ENCODE data around the gene HLA-DOB. TPM values are rescaled to one million over a fixed set of nuclear protein-coding genes. Genes with fewer than 3 reads are reported as not detected.

Gene HLA-DOB
- total RNA-seq, 2 experiments from 2014 or later, result 48.1 to 57.1 TPM

GRCh38 chr6:32818867-32819266 lies 2.1 kb upstream of the HLA-DOB start:
- BruUV-seq (replicated peaks), result no TSS peak
- Histone ChIP-seq H3K4me1 (ENCODE audit: insufficient read depth, low read length, poor library complexity, severe bottlenecking) (peaks cover 80% of the 10 kb centered on the region), H2AFZ (ENCODE audit: low read length) (0 out of 2 replicates have a peak overlapping the region, but pooled peaks have one; percentile 8), H3K36me3 (ENCODE audit: insufficient read depth, low read length) (peaks cover 11% of the 10 kb centered on the region), H3K4me3 (ENCODE audit: low read depth, low read length, poor library complexity, severe bottlenecking) (no peak overlapping the region), H4K20me1 (ENCODE audit: insufficient read depth, low read length) (no peaks in the 10 kb centered on the region), H3K4me2 (ENCODE audit: low read length) (peak overlapping the region; percentile 20; the same call in 1 of the 2 replicates), H3K9me2 (ENCODE audit: insufficient read depth, low read length) (no peaks in the 10 kb centered on the region), H3K27ac (ENCODE audit: low read depth, low read length, poor library complexity, severe bottlenecking) (no peak overlapping the region), H3K9me3 (ENCODE audit: low read length) (no peaks in the 10 kb centered on the region), H3K79me2 (ENCODE audit: insufficient read depth, low read depth, low read length) (peaks cover 11% of the 10 kb centered on the region; the same call in 1 of the 2 replicates)
- POLR2A ChIA-PET, result no interaction called here
- TF ChIP-seq CTCF (conservative IDR thresholded peaks at IDR 0.05; ENCODE audit: low read length) (no peak), EZH2phosphoT487 (IDR thresholded peaks at IDR 0.05; ENCODE audit: borderline replicate concordance, low read depth, low read length) (no peak)
- DNase-seq (ENCODE audit: low spot score), result no peak
- CTCF ChIA-PET (ENCODE audit: unreplicated experiment), result no interaction called here
- intact Hi-C loops (cut with micrococcal nuclease; ENCODE audit: unreplicated experiment), result no loop called here

- peak; percentile 96 for DNase-seq (ENCODE audit: low spot score)
- no TSS peak for BruUV-seq (replicated peaks)
- peak overlapping the region; percentile 79; the same call in 1 of the 2 replicates for H2AFZ ChIP-seq (ENCODE audit: low read length)
- no peaks in the 10 kb centered on the region for H4K20me1 ChIP-seq (ENCODE audit: insufficient read depth, low read length)
- no peaks in the 10 kb centered on the region for H3K9me3 ChIP-seq (ENCODE audit: low read length)
- H3K36me3 ChIP-seq (ENCODE audit: insufficient read depth, low read length), result peaks cover 30% of the 10 kb centered on the region
- H3K4me3 ChIP-seq (ENCODE audit: low read depth, low read length, poor library complexity, severe bottlenecking), result peak overlapping the region; percentile 69
- peaks cover 85% of the 10 kb centered on the region for H3K4me1 ChIP-seq (ENCODE audit: insufficient read depth, low read length, poor library complexity, severe bottlenecking)
- CTCF ChIA-PET (ENCODE audit: unreplicated experiment), result no interaction called here
- H3K4me2 ChIP-seq (ENCODE audit: low read length), result peak overlapping the region; percentile 87
- POLR2A ChIA-PET, result interaction anchor here (1.2 kb wide), 1 partner anchor 18 kb away, joined by 4 read pairs; no protein-coding TSS in a partner anchor
- intact Hi-C loops (cut with micrococcal nuclease; ENCODE audit: unreplicated experiment), result loop anchor here (2.0 kb wide), 1 partner anchor 29 kb away; the partner anchor contains the start of gene PSMB8
- H3K9me2 ChIP-seq (ENCODE audit: insufficient read depth, low read length), result no peaks in the 10 kb centered on the region
- peak overlapping the region; percentile 97 for H3K27ac ChIP-seq (ENCODE audit: low read depth, low read length, poor library complexity, severe bottlenecking)
- TF ChIP-seq EZH2phosphoT487 (IDR thresholded peaks at IDR 0.05; ENCODE audit: borderline replicate concordance, low read depth, low read length), result no peak
- TF ChIP-seq CTCF (conservative IDR thresholded peaks at IDR 0.05; ENCODE audit: low read length), result no peak
- peaks cover 13% of the 10 kb centered on the region; the same call in 1 of the 2 replicates for H3K79me2 ChIP-seq (ENCODE audit: insufficient read depth, low read depth, low read length)
Observed at GRCh38 chr6:32815996-32816395, 806 bp downstream of the HLA-DOB start.

- intact Hi-C loops (cut with micrococcal nuclease; ENCODE audit: unreplicated experiment), result no loop called here
- Histone ChIP-seq H4K20me1 (ENCODE audit: insufficient read depth, low read length) (no peaks in the 10 kb centered on the region), H3K9me2 (ENCODE audit: insufficient read depth, low read length) (no peaks in the 10 kb centered on the region), H3K27ac (ENCODE audit: low read depth, low read length, poor library complexity, severe bottlenecking) (peak overlapping the region; percentile 97), H3K4me1 (ENCODE audit: insufficient read depth, low read length, poor library complexity, severe bottlenecking) (peaks cover 79% of the 10 kb centered on the region), H3K4me3 (ENCODE audit: low read depth, low read length, poor library complexity, severe bottlenecking) (peak overlapping the region; percentile 69), H3K79me2 (ENCODE audit: insufficient read depth, low read depth, low read length) (peaks cover 13% of the 10 kb centered on the region; the same call in 1 of the 2 replicates), H2AFZ (ENCODE audit: low read length) (peak overlapping the region; percentile 3; the same call in 1 of the 2 replicates), H3K36me3 (ENCODE audit: insufficient read depth, low read length) (peaks cover 35% of the 10 kb centered on the region), H3K9me3 (ENCODE audit: low read length) (no peaks in the 10 kb centered on the region), H3K4me2 (ENCODE audit: low read length) (peak overlapping the region; percentile 78)
- no TSS peak for BruUV-seq (replicated peaks)
- DNase-seq (ENCODE audit: low spot score), result peak; percentile 27
- no peak for TF ChIP-seq CTCF (conservative IDR thresholded peaks at IDR 0.05; ENCODE audit: low read length)
- no peak for TF ChIP-seq EZH2phosphoT487 (IDR thresholded peaks at IDR 0.05; ENCODE audit: borderline replicate concordance, low read depth, low read length)
- POLR2A ChIA-PET, result interaction anchor here (0.6 to 1.2 kb wide), 3 partner anchors 17 to 85 kb away, joined by 3 to 4 read pairs (median 4); no protein-coding TSS in a partner anchor
- CTCF ChIA-PET (ENCODE audit: unreplicated experiment), result interaction anchor here (1.6 kb wide), 1 partner anchor 22 kb away, joined by 4 read pairs; no protein-coding TSS in a partner anchor
Observed at GRCh38 chr6:32815115-32815514, 1.7 kb downstream of the HLA-DOB start.
